ENCODE measurements around the gene SCN3B.

Gene SCN3B

DNA sequence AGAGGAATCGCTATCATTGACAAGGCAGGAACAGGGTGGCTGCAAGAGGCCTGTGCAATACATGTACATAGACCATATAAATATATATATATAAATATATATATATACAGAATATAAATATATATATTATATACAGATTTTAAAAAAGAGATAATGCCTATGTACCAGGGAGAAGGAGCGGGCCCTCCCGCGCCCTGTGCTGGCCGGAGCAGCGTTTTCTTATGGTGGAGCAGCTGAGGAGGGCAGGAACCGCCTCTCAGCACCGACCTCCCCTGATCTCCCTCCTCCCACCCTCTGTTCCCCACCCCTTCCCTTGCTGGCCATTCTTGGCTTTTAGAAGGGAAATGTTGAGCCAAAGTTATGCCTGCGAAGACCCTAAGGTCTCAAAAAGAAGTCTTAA, 31.8 kb downstream of the SCN3B start:
- H3K4me3 ChIP-seq (ENCODE audit: low read depth, low read length) = no peak overlapping the region
- ChIA-PET CTCF (no interaction called here), POLR2A (no interaction called here)
- H3K9me3 ChIP-seq (ENCODE audit: control insufficient read depth, insufficient read depth, low read depth, low read length) = no peaks in the 10 kb centered on the region
- H3K4me1 ChIP-seq (ENCODE audit: control insufficient read depth, insufficient read depth, low read length) = no peaks in the 10 kb centered on the region
- H3K27ac ChIP-seq (ENCODE audit: extremely low read depth, low read depth, low read length) = no peak overlapping the region
- peaks cover 0 to 49% of the 10 kb centered on the region in 2 experiments; a peak in 1 of 3 replicates for H3K36me3 ChIP-seq (ENCODE audit: control insufficient read depth in 2 of 2, insufficient read depth in 1 of 2, low read length in 2 of 2)
- TF ChIP-seq ZNF37A (tag by site-specific recombination; IDR thresholded peaks at IDR 0.05) (no peak), ZNF16 (tag by site-specific recombination; IDR thresholded peaks at IDR 0.05; ENCODE audit: low read depth) (no peak), ZNF501 (tag by site-specific recombination; IDR thresholded peaks at IDR 0.05) (no peak), ZNF114 (tag by site-specific recombination; IDR thresholded peaks at IDR 0.05) (no peak), ZNF747 (tag by site-specific recombination; IDR thresholded peaks at IDR 0.05) (no peak)
- TF ChIP-seq, protein P1, sequence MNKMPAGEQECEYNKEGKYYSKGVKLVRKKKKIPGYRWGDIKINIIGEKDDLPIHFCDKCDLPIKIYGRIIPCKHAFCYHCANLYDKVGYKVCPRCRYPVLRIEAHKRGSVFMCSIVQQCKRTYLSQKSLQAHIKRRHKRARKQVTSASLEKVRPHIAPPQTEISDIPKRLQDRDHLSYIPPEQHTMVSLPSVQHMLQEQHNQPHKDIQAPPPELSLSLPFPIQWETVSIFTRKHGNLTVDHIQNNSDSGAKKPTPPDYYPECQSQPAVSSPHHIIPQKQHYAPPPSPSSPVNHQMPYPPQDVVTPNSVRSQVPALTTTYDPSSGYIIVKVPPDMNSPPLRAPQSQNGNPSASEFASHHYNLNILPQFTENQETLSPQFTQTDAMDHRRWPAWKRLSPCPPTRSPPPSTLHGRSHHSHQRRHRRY (tag by site-specific recombination; IDR thresholded peaks at IDR 0.05) = no peak
- TF ChIP-seq, protein P2, sequence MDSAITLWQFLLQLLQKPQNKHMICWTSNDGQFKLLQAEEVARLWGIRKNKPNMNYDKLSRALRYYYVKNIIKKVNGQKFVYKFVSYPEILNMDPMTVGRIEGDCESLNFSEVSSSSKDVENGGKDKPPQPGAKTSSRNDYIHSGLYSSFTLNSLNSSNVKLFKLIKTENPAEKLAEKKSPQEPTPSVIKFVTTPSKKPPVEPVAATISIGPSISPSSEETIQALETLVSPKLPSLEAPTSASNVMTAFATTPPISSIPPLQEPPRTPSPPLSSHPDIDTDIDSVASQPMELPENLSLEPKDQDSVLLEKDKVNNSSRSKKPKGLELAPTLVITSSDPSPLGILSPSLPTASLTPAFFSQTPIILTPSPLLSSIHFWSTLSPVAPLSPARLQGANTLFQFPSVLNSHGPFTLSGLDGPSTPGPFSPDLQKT (IDR thresholded peaks at IDR 0.05; ENCODE audit: borderline replicate concordance, low read depth, low read length) = no peak

DNA sequence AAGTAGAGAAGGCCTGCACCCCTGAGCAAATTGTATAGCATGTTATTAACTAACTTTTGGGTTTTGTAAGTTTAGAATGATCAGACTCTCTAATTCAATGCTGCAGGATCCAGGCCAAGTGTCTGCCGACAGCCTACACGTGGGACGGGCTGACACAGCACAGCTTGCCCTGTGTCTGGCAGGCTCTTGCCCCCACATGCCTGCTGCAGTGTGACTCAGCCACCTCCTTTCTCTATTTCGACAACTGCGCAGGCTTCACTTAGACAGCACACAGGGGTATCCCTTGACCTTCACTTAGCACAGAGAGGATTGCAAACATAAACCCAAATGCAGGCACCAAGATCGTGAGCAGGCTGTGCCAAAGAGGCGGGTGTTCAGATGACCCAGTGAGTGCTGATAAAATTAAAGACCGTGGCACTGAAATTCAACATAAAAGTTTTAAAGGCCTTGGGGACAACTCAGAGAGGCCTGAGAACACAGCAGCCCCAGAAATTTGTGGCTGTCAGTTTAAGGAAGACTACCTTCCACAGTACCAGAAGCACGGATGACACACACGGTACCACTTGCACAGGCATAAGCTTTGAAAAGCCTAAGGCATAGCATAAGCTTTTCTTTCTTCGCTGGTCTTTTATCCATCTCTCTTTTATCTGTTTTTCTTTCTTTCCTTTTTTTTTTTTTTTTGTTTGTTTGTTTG, 37.8 kb downstream of the SCN3B start:
- TF ChIP-seq, protein P3, sequence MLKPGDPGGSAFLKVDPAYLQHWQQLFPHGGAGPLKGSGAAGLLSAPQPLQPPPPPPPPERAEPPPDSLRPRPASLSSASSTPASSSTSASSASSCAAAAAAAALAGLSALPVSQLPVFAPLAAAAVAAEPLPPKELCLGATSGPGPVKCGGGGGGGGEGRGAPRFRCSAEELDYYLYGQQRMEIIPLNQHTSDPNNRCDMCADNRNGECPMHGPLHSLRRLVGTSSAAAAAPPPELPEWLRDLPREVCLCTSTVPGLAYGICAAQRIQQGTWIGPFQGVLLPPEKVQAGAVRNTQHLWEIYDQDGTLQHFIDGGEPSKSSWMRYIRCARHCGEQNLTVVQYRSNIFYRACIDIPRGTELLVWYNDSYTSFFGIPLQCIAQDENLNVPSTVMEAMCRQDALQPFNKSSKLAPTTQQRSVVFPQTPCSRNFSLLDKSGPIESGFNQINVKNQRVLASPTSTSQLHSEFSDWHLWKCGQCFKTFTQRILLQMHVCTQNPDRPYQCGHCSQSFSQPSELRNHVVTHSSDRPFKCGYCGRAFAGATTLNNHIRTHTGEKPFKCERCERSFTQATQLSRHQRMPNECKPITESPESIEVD (tag by site-specific recombination; IDR thresholded peaks at IDR 0.05) = no peak
- no peak for TF ChIP-seq ZNF843 (tag by site-specific recombination; IDR thresholded peaks at IDR 0.05)
- TF ChIP-seq ZNF670 (tag by site-specific recombination; IDR thresholded peaks at IDR 0.05; ENCODE audit: low read depth) = no peak
- TF ChIP-seq ZNF747 (tag by site-specific recombination; IDR thresholded peaks at IDR 0.05) = no peak
- TF ChIP-seq, protein P4, sequence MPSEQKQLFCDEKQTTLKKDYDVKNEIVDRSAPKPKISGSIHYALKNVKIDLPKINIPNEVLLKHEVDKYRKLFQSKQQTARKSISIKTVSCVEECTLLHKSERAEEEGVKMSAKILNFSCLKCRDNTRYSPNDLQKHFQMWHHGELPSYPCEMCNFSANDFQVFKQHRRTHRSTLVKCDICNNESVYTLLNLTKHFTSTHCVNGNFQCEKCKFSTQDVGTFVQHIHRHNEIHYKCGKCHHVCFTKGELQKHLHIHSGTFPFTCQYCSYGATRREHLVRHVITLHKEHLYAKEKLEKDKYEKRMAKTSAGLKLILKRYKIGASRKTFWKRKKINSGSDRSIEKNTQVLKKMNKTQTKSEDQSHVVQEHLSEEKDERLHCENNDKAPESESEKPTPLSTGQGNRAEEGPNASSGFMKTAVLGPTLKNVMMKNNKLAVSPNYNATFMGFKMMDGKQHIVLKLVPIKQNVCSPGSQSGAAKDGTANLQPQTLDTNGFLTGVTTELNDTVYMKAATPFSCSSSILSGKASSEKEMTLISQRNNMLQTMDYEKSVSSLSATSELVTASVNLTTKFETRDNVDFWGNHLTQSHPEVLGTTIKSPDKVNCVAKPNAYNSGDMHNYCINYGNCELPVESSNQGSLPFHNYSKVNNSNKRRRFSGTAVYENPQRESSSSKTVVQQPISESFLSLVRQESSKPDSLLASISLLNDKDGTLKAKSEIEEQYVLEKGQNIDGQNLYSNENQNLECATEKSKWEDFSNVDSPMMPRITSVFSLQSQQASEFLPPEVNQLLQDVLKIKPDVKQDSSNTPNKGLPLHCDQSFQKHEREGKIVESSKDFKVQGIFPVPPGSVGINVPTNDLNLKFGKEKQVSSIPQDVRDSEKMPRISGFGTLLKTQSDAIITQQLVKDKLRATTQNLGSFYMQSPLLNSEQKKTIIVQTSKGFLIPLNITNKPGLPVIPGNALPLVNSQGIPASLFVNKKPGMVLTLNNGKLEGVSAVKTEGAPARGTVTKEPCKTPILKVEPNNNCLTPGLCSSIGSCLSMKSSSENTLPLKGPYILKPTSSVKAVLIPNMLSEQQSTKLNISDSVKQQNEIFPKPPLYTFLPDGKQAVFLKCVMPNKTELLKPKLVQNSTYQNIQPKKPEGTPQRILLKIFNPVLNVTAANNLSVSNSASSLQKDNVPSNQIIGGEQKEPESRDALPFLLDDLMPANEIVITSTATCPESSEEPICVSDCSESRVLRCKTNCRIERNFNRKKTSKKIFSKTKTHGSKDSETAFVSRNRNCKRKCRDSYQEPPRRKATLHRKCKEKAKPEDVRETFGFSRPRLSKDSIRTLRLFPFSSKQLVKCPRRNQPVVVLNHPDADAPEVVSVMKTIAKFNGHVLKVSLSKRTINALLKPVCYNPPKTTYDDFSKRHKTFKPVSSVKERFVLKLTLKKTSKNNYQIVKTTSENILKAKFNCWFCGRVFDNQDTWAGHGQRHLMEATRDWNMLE (tag by site-specific recombination; conservative IDR thresholded peaks at IDR 0.05; ENCODE audit: low read depth) = no peak
- CTCF ChIA-PET = interaction anchor here (0.5 to 0.8 kb wide), 3 partner anchors 36 to 278 kb away, joined by 3 to 5 read pairs (median 3); no protein-coding TSS in a partner anchor
- H3K4me3 ChIP-seq (ENCODE audit: low read depth, low read length) = no peak overlapping the region
- H3K27ac ChIP-seq (ENCODE audit: extremely low read depth, low read depth, low read length) = no peak overlapping the region
- no peaks in the 10 kb centered on the region for H3K4me1 ChIP-seq (ENCODE audit: control insufficient read depth, insufficient read depth, low read length)
- POLR2A ChIA-PET = no interaction called here
- no peaks in the 10 kb centered on the region for H3K9me3 ChIP-seq (ENCODE audit: control insufficient read depth, insufficient read depth, low read depth, low read length)
- peaks cover 0 to 63% of the 10 kb centered on the region in 2 experiments; a peak in 1 of 3 replicates for H3K36me3 ChIP-seq (ENCODE audit: control insufficient read depth in 2 of 2, insufficient read depth in 1 of 2, low read length in 2 of 2)

All from HEK293 (cell line).